Epithelial cell of esophagus (primary cell): ENCODE data around the gene PAPSS2.
"Not testable (repeated sequence)": the region's sequence is repeated elsewhere in the genome, so short reads cannot be mapped to it uniquely, and the experiment has no call there.

Source experiments
- DNase-seq: peaks from one replicate; pipeline ENCODE4 v3.0.0; 2010; ENCODE audit warnings: low read depth
- H3K4me3 ChIP-seq: 2 replicates; pipeline ENCODE4 v1.5.1; 2011; ENCODE audit warnings: mild to moderate bottlenecking, low read length, control low read depth
- TF ChIP-seq, protein P1 (sequence below): IDR thresholded peaks from 2 replicates; pipeline ENCODE4 v1.5.1; 2011; ENCODE audit warnings: low read depth, mild to moderate bottlenecking, low read length, control low read depth, inconsistent platforms; ENCODE audit not compliant: insufficient read depth; ENCODE audit errors: missing control alignments

Gene PAPSS2

GRCh38 chr10:87746911-87747310 is 87.2 kb downstream of the PAPSS2 start:
- no peak for DNase-seq
- H3K4me3 ChIP-seq = no peak overlapping the region
- TF ChIP-seq, protein P1, sequence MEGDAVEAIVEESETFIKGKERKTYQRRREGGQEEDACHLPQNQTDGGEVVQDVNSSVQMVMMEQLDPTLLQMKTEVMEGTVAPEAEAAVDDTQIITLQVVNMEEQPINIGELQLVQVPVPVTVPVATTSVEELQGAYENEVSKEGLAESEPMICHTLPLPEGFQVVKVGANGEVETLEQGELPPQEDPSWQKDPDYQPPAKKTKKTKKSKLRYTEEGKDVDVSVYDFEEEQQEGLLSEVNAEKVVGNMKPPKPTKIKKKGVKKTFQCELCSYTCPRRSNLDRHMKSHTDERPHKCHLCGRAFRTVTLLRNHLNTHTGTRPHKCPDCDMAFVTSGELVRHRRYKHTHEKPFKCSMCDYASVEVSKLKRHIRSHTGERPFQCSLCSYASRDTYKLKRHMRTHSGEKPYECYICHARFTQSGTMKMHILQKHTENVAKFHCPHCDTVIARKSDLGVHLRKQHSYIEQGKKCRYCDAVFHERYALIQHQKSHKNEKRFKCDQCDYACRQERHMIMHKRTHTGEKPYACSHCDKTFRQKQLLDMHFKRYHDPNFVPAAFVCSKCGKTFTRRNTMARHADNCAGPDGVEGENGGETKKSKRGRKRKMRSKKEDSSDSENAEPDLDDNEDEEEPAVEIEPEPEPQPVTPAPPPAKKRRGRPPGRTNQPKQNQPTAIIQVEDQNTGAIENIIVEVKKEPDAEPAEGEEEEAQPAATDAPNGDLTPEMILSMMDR = no peak

DNA sequence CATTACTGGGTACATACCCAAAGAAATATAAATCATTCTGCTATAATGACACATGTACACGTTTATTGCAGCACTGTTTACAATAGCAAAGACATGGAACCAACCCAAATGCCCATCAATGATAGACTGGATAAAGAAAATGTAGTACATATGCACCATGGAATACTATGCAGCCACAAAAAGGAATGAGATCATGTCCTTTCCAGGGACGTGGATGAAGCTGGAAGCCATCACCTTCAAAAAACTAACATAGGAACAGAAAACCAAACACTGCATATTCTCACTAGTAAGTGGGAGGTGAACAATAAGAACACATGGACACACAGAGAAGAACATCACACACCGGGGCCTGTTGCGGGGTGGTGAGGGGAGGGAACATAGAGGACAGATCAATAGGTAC is 88.6 kb downstream of the PAPSS2 start:
- DNase-seq, H3K4me3 ChIP-seq: not testable (repeated sequence)

- H3K4me3 ChIP-seq = no peak overlapping the region
- TF ChIP-seq, protein P1 = no peak
- DNase-seq = peak; percentile 54
These were observed 90.5 kb downstream of the PAPSS2 start for GRCh38 chr10:87750001-87750671.

DNA sequence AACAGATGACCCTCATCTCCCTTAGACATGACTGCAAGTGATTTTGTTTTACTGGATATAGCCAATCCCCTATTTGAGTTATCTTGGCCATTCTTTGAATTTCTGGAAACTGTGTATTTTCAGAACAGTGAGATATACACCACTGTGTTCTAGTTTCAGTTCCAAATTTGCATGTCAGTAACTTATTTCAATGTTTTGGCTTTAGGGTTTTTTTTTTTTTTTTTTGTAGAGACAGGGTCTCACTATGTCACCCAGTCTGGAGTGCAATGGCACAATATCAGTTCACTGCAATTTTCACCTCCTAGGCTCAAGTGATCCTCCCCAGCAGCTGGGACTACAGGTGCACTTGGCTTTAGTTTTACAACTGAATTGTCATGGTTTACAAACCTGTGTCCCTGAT is 91.1 kb downstream of the PAPSS2 start:
- H3K4me3 ChIP-seq = no peak overlapping the region
- TF ChIP-seq, protein P1 = no peak
- DNase-seq = no peak

DNA sequence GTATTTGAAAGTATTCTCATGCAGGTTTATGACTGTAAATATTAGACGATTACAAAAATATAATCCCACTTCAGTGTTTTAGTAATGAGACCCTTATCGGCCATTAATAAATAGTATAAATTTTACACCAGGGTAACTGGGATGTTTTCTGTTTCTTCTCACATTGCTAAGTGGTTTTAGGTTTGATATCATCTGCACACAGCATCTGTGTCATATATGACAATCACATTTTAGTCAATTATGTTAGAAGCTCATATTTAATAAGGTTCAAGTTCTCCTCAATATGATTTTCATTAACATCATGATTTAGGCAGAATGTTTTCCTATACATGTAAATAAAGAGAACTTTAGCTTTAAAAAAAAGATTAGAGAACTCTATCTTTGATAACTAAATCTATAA is 91.6 kb downstream of the PAPSS2 start:
- no peak overlapping the region for H3K4me3 ChIP-seq
- DNase-seq = no peak
- TF ChIP-seq, protein P1 = no peak

- H3K4me3 ChIP-seq = no peak overlapping the region
- TF ChIP-seq, protein P1 = no peak
- DNase-seq = peak; percentile 82
These were observed 92.9 kb downstream of the PAPSS2 start for GRCh38 chr10:87752566-87752965.

DNA sequence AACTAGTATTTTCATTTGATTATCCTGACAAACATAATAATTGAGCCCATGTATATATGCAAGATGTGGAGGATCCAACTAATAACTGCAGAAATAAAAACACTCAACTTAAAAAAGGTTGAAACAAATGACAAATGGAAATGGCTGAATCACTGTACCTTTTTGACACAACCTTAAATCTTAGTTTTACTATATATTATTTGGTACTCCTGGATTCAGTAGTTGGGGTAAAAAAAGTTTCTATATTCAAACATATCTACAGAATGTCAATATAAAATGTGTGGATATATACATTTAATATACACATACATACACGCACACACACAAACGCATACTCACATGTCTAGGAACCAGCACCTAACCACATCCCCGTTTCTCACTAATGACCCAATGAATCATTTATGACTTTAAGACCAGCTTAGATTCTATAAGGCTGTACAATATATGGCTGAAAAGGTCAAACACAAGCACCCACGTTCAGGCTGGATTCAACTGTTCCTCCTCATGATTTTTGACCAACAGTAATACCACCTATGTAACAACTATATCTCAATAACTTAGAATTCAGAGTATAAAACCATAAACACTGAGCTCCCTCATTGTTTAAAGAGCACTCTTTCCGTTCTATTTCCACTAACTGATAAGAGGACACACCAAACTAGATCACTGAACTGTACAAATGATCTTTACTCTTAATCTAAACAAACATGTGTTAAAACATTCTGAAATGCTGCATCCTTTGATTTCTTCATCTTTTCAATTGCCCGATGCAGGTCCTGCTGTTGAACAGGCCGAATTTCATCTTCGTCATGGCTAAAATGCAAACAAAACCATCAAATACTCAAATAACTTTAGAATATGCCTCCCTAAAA is 94.6 kb downstream of the PAPSS2 start:
- DNase-seq = no peak
- TF ChIP-seq, protein P1 = no peak
- H3K4me3 ChIP-seq = no peak overlapping the region
